HEK293 (cell line): ENCODE data around the gene ZFYVE28.

Experiments used
- CTCF ChIA-PET: fragments of 350-600 bp; formaldehyde crosslinking; extraction: SDS; loops from one replicate; lab custom pipeline; 2021; ENCODE audit warnings: antibody characterized with exemption; lab: Yijun Ruan, JAX
- POLR2A ChIA-PET: fragments of 300-600 bp; formaldehyde crosslinking; extraction: SDS; loops from one replicate; lab custom pipeline; 2020; ENCODE audit warnings: antibody characterized with exemption, inconsistent platforms; lab: Yijun Ruan, JAX
- H3K27ac ChIP-seq: fragments of 200-500 bp; sonication (Bioruptor generic); 2 replicates; pipeline ENCODE4 v1.5.1; 2014; ENCODE audit warnings: low read depth, low read length, control low read depth, inconsistent platforms; ENCODE audit errors: extremely low read depth
- H3K36me3 ChIP-seq, 2 experiments: fragments of 200-500 bp in 1 of 2; sonication (Bioruptor generic) in 1 of 2; 1 replicate in 1 of 2; 2 replicates in 1 of 2; pipeline ENCODE4 v1.5.1; 2014 to 2017; ENCODE audit warnings: inconsistent platforms in 2 of 2, low read length in 2 of 2; ENCODE audit not compliant: control insufficient read depth in 2 of 2, insufficient read depth in 1 of 2
- H3K4me1 ChIP-seq: fragments of 200-500 bp; sonication (Bioruptor generic); 2 replicates; pipeline ENCODE4 v1.5.1; 2014; ENCODE audit warnings: mild to moderate bottlenecking, low read length, inconsistent platforms; ENCODE audit not compliant: control insufficient read depth, insufficient read depth
- H3K4me3 ChIP-seq: 2 replicates; pipeline ENCODE4 v1.5.1; 2011; ENCODE audit warnings: low read depth, mild to moderate bottlenecking, control low read depth, low read length, moderate library complexity
- H3K9me3 ChIP-seq: fragments of 200-500 bp; sonication (Bioruptor generic); 2 replicates; pipeline ENCODE4 v1.5.1; 2014; ENCODE audit warnings: low read depth, low read length, inconsistent platforms; ENCODE audit not compliant: control insufficient read depth, insufficient read depth
- KLF7 ChIP-seq: fragments of 450-650 bp; formaldehyde crosslinking; IDR thresholded peaks from 2 replicates; pipeline ENCODE4 v1.5.1; 2016; ENCODE audit warnings: missing biosample characterization, missing genetic modification characterization, borderline replicate concordance
- MYNN ChIP-seq: fragments of 450-650 bp; formaldehyde crosslinking; IDR thresholded peaks from 2 replicates; pipeline ENCODE4 v1.5.1; 2016; ENCODE audit warnings: missing biosample characterization, missing genetic modification characterization, borderline replicate concordance
- PRDM6 ChIP-seq: fragments of 450-650 bp; formaldehyde crosslinking; IDR thresholded peaks from 2 replicates; pipeline ENCODE4 v1.5.1; 2017; ENCODE audit warnings: missing biosample characterization, missing genetic modification characterization
- REPIN1 ChIP-seq: fragments of 450-650 bp; formaldehyde crosslinking; IDR thresholded peaks from 2 replicates; pipeline ENCODE4 v1.5.1; 2017; ENCODE audit warnings: missing biosample characterization, missing genetic modification characterization, low read depth
- TSHZ1 ChIP-seq: fragments of 450-650 bp; formaldehyde crosslinking; IDR thresholded peaks from 2 replicates; pipeline ENCODE4 v1.5.1; 2016; ENCODE audit warnings: missing biosample characterization, missing genetic modification characterization, borderline replicate concordance
- ZBTB10 ChIP-seq: fragments of 450-650 bp; formaldehyde crosslinking; IDR thresholded peaks from 2 replicates; pipeline ENCODE4 v1.5.1; 2016; ENCODE audit warnings: missing biosample characterization, missing genetic modification characterization
- ZFP37 ChIP-seq: fragments of 450-650 bp; formaldehyde crosslinking; IDR thresholded peaks from 2 replicates; pipeline ENCODE4 v1.5.1; 2016; ENCODE audit warnings: missing biosample characterization, missing genetic modification characterization
- ZNF26 ChIP-seq: fragments of 450-650 bp; formaldehyde crosslinking; IDR thresholded peaks from 2 replicates; pipeline ENCODE4 v1.5.1; 2016; ENCODE audit warnings: missing biosample characterization, missing genetic modification characterization
- ZNF292 ChIP-seq: fragments of 450-650 bp; formaldehyde crosslinking; IDR thresholded peaks from 2 replicates; pipeline ENCODE4 v1.5.1; 2016; ENCODE audit warnings: low read depth, missing biosample characterization, missing genetic modification characterization, borderline replicate concordance
- ZNF398 ChIP-seq: fragments of 450-650 bp; formaldehyde crosslinking; IDR thresholded peaks from 2 replicates; pipeline ENCODE4 v1.5.1; 2017; ENCODE audit warnings: missing biosample characterization, missing genetic modification characterization
- ZNF404 ChIP-seq: fragments of 450-650 bp; formaldehyde crosslinking; IDR thresholded peaks from 2 replicates; pipeline ENCODE4 v1.5.1; 2017; ENCODE audit warnings: missing biosample characterization, missing genetic modification characterization
- ZNF416 ChIP-seq: fragments of 450-650 bp; formaldehyde crosslinking; IDR thresholded peaks from 2 replicates; pipeline ENCODE4 v1.5.1; 2016; ENCODE audit warnings: missing biosample characterization, missing genetic modification characterization
- ZNF48 ChIP-seq: fragments of 450-650 bp; formaldehyde crosslinking; IDR thresholded peaks from 2 replicates; pipeline ENCODE4 v1.5.1; 2016; ENCODE audit warnings: missing biosample characterization, missing genetic modification characterization
- ZNF501 ChIP-seq: fragments of 450-650 bp; formaldehyde crosslinking; IDR thresholded peaks from 2 replicates; pipeline ENCODE4 v1.5.1; 2016; ENCODE audit warnings: missing biosample characterization, missing genetic modification characterization
- ZNF555 ChIP-seq: fragments of 450-650 bp; formaldehyde crosslinking; conservative IDR thresholded peaks from 2 replicates; pipeline ENCODE4 v1.5.1; 2017; ENCODE audit warnings: missing biosample characterization, mild to moderate bottlenecking, missing genetic modification characterization, inconsistent platforms
- ZNF701 ChIP-seq: fragments of 450-650 bp; formaldehyde crosslinking; IDR thresholded peaks from 2 replicates; pipeline ENCODE4 v1.5.1; 2016; ENCODE audit warnings: missing biosample characterization, missing genetic modification characterization
- ZNF768 ChIP-seq: fragments of 450-650 bp; formaldehyde crosslinking; IDR thresholded peaks from 2 replicates; pipeline ENCODE4 v1.5.1; 2018; ENCODE audit warnings: missing biosample characterization, mild to moderate bottlenecking, missing genetic modification characterization
- ZSCAN5A ChIP-seq: fragments of 450-650 bp; formaldehyde crosslinking; IDR thresholded peaks from 2 replicates; pipeline ENCODE4 v1.5.1; 2016; ENCODE audit warnings: missing biosample characterization, missing genetic modification characterization

Gene ZFYVE28

GRCh38 chr4:2364654-2365053, 53.8 kb downstream of the ZFYVE28 start (continued):
- no peak for TF ChIP-seq ZNF398 (tag by site-specific recombination)
- TF ChIP-seq ZSCAN5A (tag by site-specific recombination) = no peak
- TF ChIP-seq KLF7 (tag by site-specific recombination) = no peak
- TF ChIP-seq ZNF48 (tag by site-specific recombination) = no peak
- TF ChIP-seq ZNF26 (tag by site-specific recombination) = no peak
- TF ChIP-seq ZNF701 (tag by site-specific recombination) = no peak

- ChIA-PET POLR2A (no interaction called here), CTCF (no interaction called here)
- TF ChIP-seq ZBTB10 (no peak), TSHZ1 (no peak), PRDM6 (tag by site-specific recombination) (no peak), ZNF416 (no peak), ZFP37 (tag by site-specific recombination) (no peak), ZNF404 (no peak), REPIN1 (no peak), ZNF501 (tag by site-specific recombination) (no peak), MYNN (no peak), ZNF555 (tag by site-specific recombination) (no peak), ZNF768 (tag by site-specific recombination) (no peak), ZNF292 (tag by site-specific recombination) (no peak)
- Histone ChIP-seq H3K36me3 (no peaks in the 10 kb centered on the region), H3K9me3 (no peaks in the 10 kb centered on the region), H3K4me1 (no peaks in the 10 kb centered on the region), H3K27ac (no peak overlapping the region), H3K4me3 (no peak overlapping the region)
These were observed 54.3 kb downstream of the ZFYVE28 start for GRCh38 chr4:2363951-2364653.
